Trophoblast cell (in vitro differentiated cells and primary cell): ENCODE measurements around the gene FAM222B.

ENCODE experiments used
- DNase-seq, 2 donors: peaks; one replicate each; pipeline ENCODE4 v3.0.0-alpha.2; 2016
- H2AFZ ChIP-seq: 2 replicates; pipeline ENCODE4 v1.6.1; 2013; ENCODE audit warnings: low read length, moderate library complexity, mild to moderate bottlenecking; ENCODE audit not compliant: insufficient read depth, poor library complexity
- H2AK5ac ChIP-seq: 2 replicates; pipeline ENCODE4 v1.6.1; 2013; ENCODE audit warnings: mild to moderate bottlenecking, low read length
- H2BK120ac ChIP-seq: 2 replicates; pipeline ENCODE4 v1.6.1; 2013; ENCODE audit warnings: low read length, mild to moderate bottlenecking, moderate library complexity; ENCODE audit not compliant: insufficient read depth, poor library complexity
- H2BK12ac ChIP-seq: 2 replicates; pipeline ENCODE4 v1.6.1; 2013; ENCODE audit warnings: mild to moderate bottlenecking, low read length, moderate library complexity
- H2BK5ac ChIP-seq: 2 replicates; pipeline ENCODE4 v1.6.1; 2013; ENCODE audit warnings: low read length, low read depth, moderate library complexity, mild to moderate bottlenecking; ENCODE audit not compliant: poor library complexity
- H3K14ac ChIP-seq: 2 replicates; pipeline ENCODE4 v1.6.1; 2013; ENCODE audit warnings: mild to moderate bottlenecking, low read length
- H3K18ac ChIP-seq: 2 replicates; pipeline ENCODE4 v1.6.1; 2013; ENCODE audit warnings: mild to moderate bottlenecking, low read length
- H3K23ac ChIP-seq: 2 replicates; pipeline ENCODE4 v1.6.1; 2013; ENCODE audit warnings: low read length
- H3K27ac ChIP-seq: 2 replicates; pipeline ENCODE4 v1.5.1; 2013; ENCODE audit warnings: low read depth, mild to moderate bottlenecking, inconsistent platforms, low read length, moderate library complexity
- H3K27me3 ChIP-seq: 2 replicates; pipeline ENCODE4 v1.6.1; 2013; ENCODE audit warnings: inconsistent platforms, mild to moderate bottlenecking, low read length, moderate library complexity; ENCODE audit not compliant: insufficient read depth
- H3K36me3 ChIP-seq, 2 experiments: 1 replicate in 1 of 2; 2 replicates in 1 of 2; pipeline ENCODE4 v1.6.1; 2013; ENCODE audit warnings: low read length in 2 of 2, mild to moderate bottlenecking in 2 of 2, moderate library complexity in 1 of 2; ENCODE audit not compliant: insufficient read depth in 2 of 2, control insufficient read depth in 1 of 2
- H3K4ac ChIP-seq: 2 replicates; pipeline ENCODE4 v1.6.1; 2013; ENCODE audit warnings: low read depth, mild to moderate bottlenecking, low read length, moderate library complexity
- H3K4me1 ChIP-seq, 2 experiments: 1 replicate in 1 of 2; 2 replicates in 1 of 2; pipeline ENCODE4 v1.6.1; 2013; ENCODE audit warnings: low read length in 2 of 2, mild to moderate bottlenecking in 2 of 2, moderate library complexity in 1 of 2; ENCODE audit not compliant: insufficient read depth in 2 of 2, control insufficient read depth in 1 of 2
- H3K4me2 ChIP-seq: 2 replicates; pipeline ENCODE4 v1.6.1; 2013; ENCODE audit warnings: inconsistent platforms, mild to moderate bottlenecking, low read length, moderate library complexity
- H3K4me3 ChIP-seq: 2 replicates; pipeline ENCODE4 v1.5.1; 2013; ENCODE audit warnings: mild to moderate bottlenecking, low read depth, low read length, inconsistent platforms
- H3K79me1 ChIP-seq: one replicate; pipeline ENCODE4 v1.6.1; 2013; ENCODE audit warnings: low read length
- H3K79me2 ChIP-seq: 2 replicates; pipeline ENCODE4 v1.6.1; 2013; ENCODE audit warnings: low read length, mild to moderate bottlenecking; ENCODE audit not compliant: control insufficient read depth, insufficient read depth, poor library complexity
- H3K9ac ChIP-seq: 2 replicates; pipeline ENCODE4 v1.6.1; 2013; ENCODE audit warnings: mild to moderate bottlenecking, low read length
- H3K9me3 ChIP-seq: 2 replicates; pipeline ENCODE4 v1.6.1; 2013; ENCODE audit warnings: low read depth, mild to moderate bottlenecking, control low read depth, inconsistent platforms, low read length; ENCODE audit not compliant: insufficient read depth
- H4K12ac ChIP-seq: 2 replicates; pipeline ENCODE4 v1.6.1; 2013; ENCODE audit warnings: low read depth, mild to moderate bottlenecking, low read length, moderate library complexity
- H4K8ac ChIP-seq: 2 replicates; pipeline ENCODE4 v1.6.1; 2013; ENCODE audit warnings: low read depth, mild to moderate bottlenecking, low read length, moderate library complexity
- H4K91ac ChIP-seq: one replicate; pipeline ENCODE4 v1.6.1; 2013; ENCODE audit warnings: low read depth, mild to moderate bottlenecking, low read length, moderate library complexity
- WGBS: extraction: QIAGEN DNeasy Blood & Tissue Kit; methylation state at CpG from one replicate; pipeline ENCODE4 v1.1.7; 2013; ENCODE audit warnings: missing lambda C conversion rate; ENCODE audit not compliant: insufficient read length, insufficient coverage; ENCODE audit errors: extremely low coverage; 5-methylcytosine and 5-hydroxymethylcytosine counted together

The FAM222B gene

GRCh38 chr17:28728364-28729200, 114.0 kb downstream of the FAM222B start, which contains the start of gene NEK8:
TSS of gene NEK8 (plus strand) at chr17:28728788. CDS start at chr17:28728814, 26 bp downstream.
- Histone ChIP-seq H4K91ac (peak within 1 kb of the TSS; percentile 78), H3K4me1 (peaks cover 11% of the 10 kb centered on the region in 2 experiments), H2BK120ac (peak within 1 kb of the TSS; percentile 92), H3K23ac (no peak within 1 kb of the TSS), H4K8ac (peak within 1 kb of the TSS; percentile 92), H3K27me3 (no peaks in the 10 kb centered on the region), H3K14ac (peak within 1 kb of the TSS; percentile 79), H2BK5ac (peak within 1 kb of the TSS; percentile 90), H3K9me3 (no peaks in the 10 kb centered on the region), H3K9ac (peak within 1 kb of the TSS; percentile 88), H2AK5ac (peak within 1 kb of the TSS; percentile 25), H3K18ac (peak within 1 kb of the TSS; percentile 88), H3K4ac (peak within 1 kb of the TSS; percentile 71), H3K4me3 (peak within 1 kb of the TSS; percentile 77), H2AFZ (peak within 1 kb of the TSS; percentile 68), H2BK12ac (peak within 1 kb of the TSS; percentile 25), H3K36me3 (peaks cover 8 to 12% of the 10 kb centered on the region in 2 experiments), H3K79me1 (peaks cover 28% of the 10 kb centered on the region), H3K79me2 (peaks cover 10% of the 10 kb centered on the region), H3K4me2 (peak within 1 kb of the TSS; percentile 94), H3K27ac (peak within 1 kb of the TSS; percentile 86), H4K12ac (peak within 1 kb of the TSS; percentile 93)
- DNase-seq: peak; percentile 97 to 99
- WGBS: no CpG with 5 or more reads among the region's 64 CpGs

- peaks cover 20 to 27% of the 10 kb centered on the region in 2 experiments for H3K36me3 ChIP-seq
- H3K79me2 ChIP-seq: peaks cover 13% of the 10 kb centered on the region
- H3K4me2 ChIP-seq: peak overlapping the region; percentile 94
- peak overlapping the region; percentile 81 for H3K4me3 ChIP-seq
- H4K8ac ChIP-seq: peak overlapping the region; percentile 25
- H2BK120ac ChIP-seq: peak overlapping the region; percentile 61
- peaks cover 28% of the 10 kb centered on the region for H3K79me1 ChIP-seq
- H3K23ac ChIP-seq: no peak overlapping the region
- no peaks in the 10 kb centered on the region for H3K27me3 ChIP-seq
- peak overlapping the region; percentile 86 for H3K27ac ChIP-seq
- DNase-seq: peak; percentile 92 to 98
- H3K14ac ChIP-seq: peak overlapping the region; percentile 50
- H3K4me1 ChIP-seq: peaks cover 15 to 17% of the 10 kb centered on the region in 2 experiments
- peak overlapping the region; percentile 89 for H3K9ac ChIP-seq
- H4K12ac ChIP-seq: peak overlapping the region; percentile 50
- peak overlapping the region; percentile 76 for H4K91ac ChIP-seq
- peak overlapping the region; percentile 48 for H3K4ac ChIP-seq
- H2BK12ac ChIP-seq: peak overlapping the region; percentile 80
- peak overlapping the region; percentile 28 for H2AK5ac ChIP-seq
- H3K9me3 ChIP-seq: no peaks in the 10 kb centered on the region
- WGBS: no CpG with 5 or more reads among the region's 57 CpGs
- H2AFZ ChIP-seq: peak overlapping the region; percentile 69
- peak overlapping the region; percentile 78 for H3K18ac ChIP-seq
- peak overlapping the region; percentile 85 for H2BK5ac ChIP-seq
Measured at GRCh38 chr17:28726627-28727491, 115.7 kb downstream of the FAM222B start.

GRCh38 chr17:28726226-28726626, 116.4 kb downstream of the FAM222B start, which contains the start of gene TLCD1:
TSS of gene TLCD1 (minus strand) at chr17:28726233. CDS start at chr17:28726097, 136 bp downstream.
- peak in 1 of 2 donors; percentile 77 for DNase-seq
- Histone ChIP-seq H3K79me2 (peaks cover 13% of the 10 kb centered on the region), H3K79me1 (peaks cover 28% of the 10 kb centered on the region), H3K4me2 (peak within 1 kb of the TSS; percentile 94), H3K27ac (peak within 1 kb of the TSS; percentile 91), H3K4ac (peak within 1 kb of the TSS; percentile 77), H3K4me1 (peaks cover 16 to 17% of the 10 kb centered on the region in 2 experiments), H3K4me3 (peak within 1 kb of the TSS; percentile 81), H3K14ac (peak within 1 kb of the TSS; percentile 96), H2BK5ac (peak within 1 kb of the TSS; percentile 95), H4K12ac (peak within 1 kb of the TSS; percentile 92), H2BK120ac (peak within 1 kb of the TSS; percentile 92), H4K8ac (peak within 1 kb of the TSS; percentile 98), H3K18ac (peak within 1 kb of the TSS; percentile 97), H3K9me3 (no peaks in the 10 kb centered on the region), H3K9ac (peak within 1 kb of the TSS; percentile 89), H4K91ac (peak within 1 kb of the TSS; percentile 95), H3K27me3 (no peaks in the 10 kb centered on the region), H3K23ac (no peak within 1 kb of the TSS), H3K36me3 (peaks cover 22 to 31% of the 10 kb centered on the region in 2 experiments), H2AFZ (peak within 1 kb of the TSS; percentile 77), H2BK12ac (peak within 1 kb of the TSS; percentile 55), H2AK5ac (peak within 1 kb of the TSS; percentile 87)
- WGBS: no CpG with 5 or more reads among the region's 49 CpGs
